GM18909 (cell line): ENCODE measurements around the gene BMP3.

Experiments used
- ATAC-seq: cut with Tn5 transposase; IDR thresholded peaks from one replicate; pipeline ENCODE4 v1.9.1; 2021; ENCODE audit warnings: mild to moderate bottlenecking; ENCODE audit not compliant: unreplicated experiment, poor library complexity

Gene BMP3

DNA sequence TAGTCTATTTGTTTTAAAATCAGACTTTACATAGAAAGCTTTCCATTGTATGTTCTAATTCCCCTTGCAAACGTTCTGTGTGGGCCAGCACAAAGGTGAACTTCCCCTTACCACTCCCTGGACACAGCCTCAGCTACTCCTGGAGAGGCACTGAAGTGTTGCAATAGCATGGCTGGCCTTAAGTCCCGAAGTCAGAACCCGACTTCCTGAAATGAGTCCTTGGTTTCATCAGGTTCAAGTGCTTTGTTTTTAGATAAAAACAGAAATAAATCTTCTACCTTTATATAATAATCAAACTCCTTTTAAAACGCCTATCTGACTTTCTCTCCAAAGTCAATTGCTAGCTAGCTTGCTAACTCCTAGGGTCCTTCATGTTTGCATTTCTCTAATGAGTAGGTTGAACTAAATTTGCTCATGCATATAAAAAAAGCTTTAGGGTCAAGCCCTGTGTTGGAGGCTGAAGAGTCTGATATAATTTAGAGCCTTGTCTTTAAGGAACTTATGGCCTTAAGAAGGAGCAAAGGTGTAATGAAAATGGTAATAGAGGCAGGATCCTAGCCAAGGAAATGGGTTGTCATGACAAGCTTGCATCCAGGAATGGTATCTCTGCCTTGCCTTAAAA, 9.0 kb downstream of the BMP3 start:
- ATAC-seq, result no peak

DNA sequence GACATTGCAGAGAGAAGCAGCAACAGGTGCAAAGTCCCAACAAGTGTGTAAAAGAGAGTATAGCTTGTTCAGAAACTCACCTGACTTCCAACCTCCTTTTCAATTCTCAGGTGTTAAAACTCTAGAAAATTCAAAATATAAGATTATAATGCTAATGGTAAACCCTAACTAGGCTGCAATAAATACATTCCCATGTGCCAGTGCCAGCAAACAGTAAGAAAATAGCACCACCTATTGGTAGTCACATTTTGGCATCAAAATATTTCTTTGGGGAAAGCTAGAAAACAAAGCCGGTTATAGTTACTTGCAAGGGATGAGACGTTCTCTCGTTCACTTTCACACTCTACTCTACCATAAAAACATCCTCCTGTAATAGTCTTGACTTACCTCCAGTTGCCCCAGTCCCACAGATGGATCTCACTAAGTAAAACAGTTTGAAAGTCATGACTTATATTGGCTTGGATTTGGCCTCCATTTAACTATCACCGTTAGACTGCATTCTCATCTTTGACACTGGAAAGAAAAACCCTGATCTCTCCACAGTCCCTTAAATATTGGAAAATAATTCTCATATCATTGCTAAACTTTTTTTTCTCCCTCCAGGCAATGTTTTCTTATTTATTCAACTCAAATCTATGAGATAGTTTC, 9.6 kb downstream of the BMP3 start:
- peak; percentile 56 for ATAC-seq

DNA sequence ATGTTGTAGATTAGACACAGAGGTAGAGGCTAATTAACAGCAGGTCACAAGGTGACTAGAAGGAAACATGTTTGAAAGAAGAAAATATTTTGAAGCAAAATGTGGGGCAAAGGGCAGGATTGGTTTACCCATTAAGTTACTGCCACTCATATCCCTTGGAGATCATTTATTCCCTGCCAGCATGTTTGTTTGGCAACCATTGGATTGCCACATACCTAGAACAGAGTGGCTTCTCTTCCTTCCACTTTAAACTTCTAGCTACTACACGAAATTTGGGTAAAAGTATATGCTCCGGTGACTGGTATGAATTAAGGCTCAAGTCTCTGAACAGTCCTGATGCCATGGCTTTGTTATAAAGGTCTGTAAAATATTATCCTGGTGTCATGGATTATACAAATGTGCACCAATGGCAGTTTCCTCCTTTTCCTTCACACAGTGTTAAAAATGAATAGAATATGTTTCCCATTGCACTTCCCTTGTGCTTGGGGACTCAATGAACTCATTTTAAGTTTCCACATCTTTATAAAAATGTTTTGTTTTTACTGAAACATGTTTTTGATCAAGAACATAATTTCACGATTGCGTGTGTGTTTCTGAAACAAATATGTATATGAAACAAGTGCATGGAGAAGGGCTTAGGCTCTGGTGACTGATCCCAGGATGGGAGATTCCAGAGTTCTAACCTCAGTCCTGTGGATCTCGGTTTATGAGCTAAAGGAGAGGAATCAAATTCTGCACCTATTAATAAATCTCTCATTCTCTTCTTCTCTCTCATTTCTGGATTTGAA, 12.3 kb downstream of the BMP3 start:
- no peak for ATAC-seq

DNA sequence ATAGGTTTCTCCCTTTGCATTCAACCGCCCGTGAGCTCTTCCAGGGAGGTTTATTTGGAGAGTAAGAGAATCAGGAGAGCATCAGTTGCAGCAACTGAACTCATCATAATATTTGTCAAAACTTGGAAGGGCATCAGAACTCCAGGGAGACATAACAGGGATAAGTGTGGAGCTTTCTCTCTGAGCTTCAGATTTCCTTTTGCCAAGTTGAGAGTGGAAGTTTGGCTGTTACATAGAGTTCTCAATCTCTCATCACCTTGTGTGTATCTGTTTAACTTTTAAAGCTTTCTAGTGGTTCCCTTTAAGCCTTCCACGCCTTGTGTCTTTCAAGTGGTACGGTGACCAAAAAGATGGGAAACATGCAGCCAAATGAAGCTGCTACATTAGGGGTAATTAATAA, 18.8 kb downstream of the BMP3 start:
- ATAC-seq, result no peak

DNA sequence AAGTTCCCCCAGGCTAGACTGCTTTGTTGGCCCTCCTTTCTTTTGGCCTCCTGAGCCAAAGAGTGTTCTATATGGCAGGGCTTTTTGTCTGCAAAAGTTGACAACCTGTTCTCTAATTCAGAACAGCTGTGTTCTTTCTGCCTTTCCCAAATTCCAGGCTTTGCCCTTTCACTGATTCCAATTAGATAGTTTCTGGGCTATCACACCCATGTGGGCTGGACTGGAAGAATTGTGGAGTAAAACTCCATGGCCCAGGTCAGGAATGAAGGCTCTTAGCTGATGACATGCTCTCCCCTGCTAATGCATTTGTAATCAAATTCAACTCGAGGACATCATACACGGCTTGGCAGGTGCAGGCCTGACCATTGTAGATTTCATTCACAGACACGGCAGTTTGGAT, 19.4 kb downstream of the BMP3 start:
- no peak for ATAC-seq

DNA sequence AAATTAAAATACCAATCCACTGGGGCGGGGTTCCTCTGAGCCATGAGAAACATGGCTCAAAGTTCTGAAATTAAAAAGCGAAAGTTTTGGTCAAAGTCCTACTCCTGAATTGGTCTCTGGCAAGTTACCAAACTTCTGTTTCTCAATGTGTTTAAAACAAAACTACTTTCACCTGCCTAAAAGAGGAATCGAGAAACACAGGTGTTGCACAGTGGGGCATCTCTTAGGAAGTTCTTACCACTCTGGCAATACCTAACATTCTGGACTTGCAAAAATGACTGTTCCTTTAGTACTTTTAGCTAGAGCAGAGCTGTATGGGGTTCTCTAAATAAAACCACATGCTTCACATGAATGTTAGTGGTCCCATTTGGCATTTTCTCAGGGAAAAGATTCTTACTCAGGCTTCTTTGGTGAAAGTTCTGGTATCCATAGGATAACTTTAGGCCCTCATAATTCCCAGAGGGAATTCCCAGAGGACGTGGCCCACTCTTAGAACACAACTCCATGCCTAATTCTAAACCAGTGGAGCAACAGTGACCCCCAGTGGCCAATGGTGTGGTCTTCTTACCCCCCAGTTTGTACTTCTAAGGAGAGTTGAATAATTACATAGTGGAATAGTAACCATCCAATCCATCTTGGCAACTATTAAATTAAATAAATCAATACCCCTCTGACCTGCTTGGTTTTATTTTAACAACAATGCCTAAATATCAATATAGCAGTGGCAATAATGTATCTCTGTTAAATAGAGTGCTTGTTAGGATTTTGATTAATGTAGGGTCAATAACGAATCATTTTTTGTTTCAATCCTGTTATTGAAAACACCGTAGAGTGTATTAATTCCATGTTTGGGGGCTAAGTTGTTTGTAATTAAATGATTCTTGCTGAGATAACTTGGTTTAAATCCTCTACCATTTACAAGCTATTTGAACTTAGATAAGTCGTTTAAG, 21.9 kb downstream of the BMP3 start:
- ATAC-seq, result peak; percentile 99

DNA sequence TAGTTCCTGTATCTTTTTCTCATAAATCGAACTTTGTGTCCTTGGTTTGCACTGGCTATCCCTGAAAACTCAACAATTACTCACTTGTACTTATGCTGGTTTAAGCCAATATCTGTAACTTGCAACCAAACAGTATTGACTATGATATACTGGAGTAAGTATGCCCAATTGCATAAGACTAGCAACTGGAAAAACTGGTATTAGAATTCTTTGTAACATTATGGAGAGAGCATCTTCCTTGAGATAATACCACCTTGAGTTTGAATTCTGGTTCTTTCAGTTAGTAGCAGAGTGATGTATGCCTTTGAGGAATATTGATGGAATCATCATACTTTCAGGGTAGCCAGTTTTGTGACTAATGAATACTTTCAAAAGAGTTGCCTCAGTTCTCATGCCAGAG, 28.1 kb downstream of the BMP3 start:
- ATAC-seq, result no peak

DNA sequence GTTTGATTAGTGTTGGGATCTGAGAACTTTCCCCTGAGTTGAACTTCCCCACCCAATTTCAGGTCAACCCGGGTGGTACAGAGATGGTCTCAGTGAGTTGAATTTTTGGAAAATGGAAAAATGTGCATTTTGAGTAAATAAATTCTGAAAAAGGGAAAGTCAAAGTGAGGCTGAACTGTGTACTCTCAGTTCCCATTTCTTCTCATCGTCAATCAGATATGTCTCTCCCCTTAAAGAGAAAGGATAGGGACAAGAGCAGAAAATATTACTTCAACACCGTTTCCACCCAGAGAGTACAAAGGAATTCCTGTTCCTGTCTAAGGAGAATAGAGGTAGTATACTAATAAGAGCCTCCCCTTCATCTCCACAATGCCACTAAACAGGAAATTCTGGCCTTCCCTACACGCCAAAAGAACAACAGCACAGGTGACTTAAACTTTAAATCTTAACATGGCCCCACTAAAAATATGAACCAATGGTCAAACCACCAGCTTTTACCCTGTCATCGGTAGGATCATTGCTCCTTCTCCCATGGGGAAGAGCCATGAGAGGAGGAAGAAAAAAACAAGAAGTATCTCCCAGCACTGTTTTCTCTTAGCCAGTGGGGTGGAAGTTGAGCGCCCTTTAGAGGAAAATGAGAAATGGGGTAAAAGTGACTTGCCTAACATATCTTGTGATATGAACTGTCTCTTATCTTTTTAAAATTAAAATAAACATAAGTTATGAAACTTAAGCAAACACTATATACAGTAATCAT, 30.3 kb downstream of the BMP3 start:
- ATAC-seq, result no peak

DNA sequence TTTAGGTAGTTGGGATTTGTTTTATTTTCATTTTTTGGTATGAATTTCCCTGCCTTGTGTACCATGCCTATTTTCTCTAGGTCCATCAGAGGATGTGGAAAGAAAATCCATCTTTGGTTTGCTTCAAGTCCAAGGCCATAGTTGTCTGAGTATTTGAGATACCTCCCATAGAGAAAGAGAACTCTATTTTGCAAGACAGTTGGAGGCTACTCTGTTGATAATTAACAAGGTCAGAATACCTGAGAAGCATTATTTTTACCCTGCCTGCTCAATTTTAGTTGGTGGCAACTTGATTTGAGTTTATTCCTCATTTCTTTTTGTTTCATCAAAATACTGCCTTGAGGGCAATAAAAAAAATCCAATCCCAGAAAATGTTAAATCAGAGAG, 30.8 kb downstream of the BMP3 start:
- ATAC-seq, result no peak

DNA sequence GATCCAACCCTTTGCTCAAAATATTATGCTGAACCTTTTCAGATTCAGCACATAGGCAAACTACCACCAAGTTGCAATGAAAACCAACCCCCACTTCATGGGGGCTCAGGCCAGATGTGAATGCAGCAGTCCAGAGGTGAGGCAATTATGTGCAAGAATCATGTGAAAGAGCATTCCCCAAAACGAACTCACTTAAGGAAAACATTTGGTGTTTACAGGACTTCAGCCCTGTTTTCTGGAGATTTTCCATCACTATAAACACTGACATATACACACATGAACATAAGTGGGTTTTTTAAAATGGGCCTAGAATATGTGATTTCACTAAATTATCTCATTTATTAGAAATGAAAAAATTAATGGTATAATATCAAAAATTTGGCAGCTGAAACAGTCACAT, 31.5 kb downstream of the BMP3 start:
- no peak for ATAC-seq

DNA sequence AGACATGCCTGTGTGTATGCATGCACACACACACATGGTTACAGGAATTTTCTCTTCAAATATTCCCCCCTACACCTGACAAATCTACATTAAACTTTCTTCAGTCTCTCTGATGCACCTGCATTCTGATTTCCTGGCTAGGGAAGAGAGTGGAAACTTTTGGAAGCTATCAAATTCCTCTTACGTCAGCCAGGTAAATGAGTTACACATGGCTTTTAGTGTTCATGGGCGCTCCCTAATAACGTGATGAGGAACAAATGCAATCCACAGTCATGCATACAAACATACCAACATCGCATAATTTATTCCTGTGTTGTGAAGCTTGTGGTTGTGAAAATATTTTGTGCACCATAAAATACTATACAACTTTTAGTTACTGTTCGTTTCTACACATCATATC, 34.9 kb downstream of the BMP3 start:
- no peak for ATAC-seq

DNA sequence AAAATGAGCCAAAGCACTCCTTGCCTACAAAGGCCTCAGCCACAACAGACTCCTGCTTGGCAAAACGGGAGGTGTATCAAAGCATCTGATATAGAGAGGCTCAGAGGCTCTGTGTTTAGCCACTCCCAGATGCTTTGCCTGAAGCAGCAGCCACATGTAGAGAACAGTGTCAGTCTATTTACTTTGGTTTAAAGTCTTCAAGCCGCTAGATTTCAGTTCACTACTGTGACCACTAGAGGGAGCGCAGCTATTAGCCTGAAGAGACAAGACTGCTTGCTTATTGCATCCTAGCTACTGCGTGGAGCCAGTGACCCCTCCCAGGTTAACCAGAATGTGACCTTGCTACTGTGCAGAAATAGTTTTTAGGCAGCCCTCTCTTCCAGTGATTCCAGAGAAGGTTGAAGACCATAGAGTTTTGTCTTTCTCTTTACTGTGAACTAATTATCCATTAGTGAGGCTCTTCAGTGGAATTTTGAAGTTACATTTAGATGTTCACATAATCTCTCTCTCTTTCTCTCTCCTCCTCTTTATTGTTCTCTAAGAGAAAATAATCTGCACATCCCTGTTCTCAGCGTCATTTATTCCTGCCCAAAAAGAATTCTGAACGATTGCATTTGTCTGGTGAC, 39.3 kb downstream of the BMP3 start:
- peak; percentile 98 for ATAC-seq

DNA sequence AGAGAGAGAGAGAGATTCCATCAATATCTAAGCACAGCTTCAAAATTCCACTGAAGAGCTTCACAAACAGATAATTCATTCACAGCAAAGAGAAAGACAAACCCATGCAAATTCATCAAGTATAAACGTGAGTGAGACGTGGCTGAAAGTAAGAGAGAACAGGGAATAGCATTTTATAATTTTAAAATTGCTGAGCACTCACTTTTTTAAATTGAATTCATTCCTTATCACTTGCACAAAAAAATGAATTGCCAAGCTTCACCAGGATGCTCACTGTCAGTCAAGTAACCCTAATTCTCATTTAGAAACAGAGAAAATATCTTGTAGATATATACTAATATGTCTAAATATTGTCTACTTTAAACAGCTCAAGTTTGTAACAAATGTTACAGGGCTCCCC, 40.5 kb downstream of the BMP3 start:
- no peak for ATAC-seq

DNA sequence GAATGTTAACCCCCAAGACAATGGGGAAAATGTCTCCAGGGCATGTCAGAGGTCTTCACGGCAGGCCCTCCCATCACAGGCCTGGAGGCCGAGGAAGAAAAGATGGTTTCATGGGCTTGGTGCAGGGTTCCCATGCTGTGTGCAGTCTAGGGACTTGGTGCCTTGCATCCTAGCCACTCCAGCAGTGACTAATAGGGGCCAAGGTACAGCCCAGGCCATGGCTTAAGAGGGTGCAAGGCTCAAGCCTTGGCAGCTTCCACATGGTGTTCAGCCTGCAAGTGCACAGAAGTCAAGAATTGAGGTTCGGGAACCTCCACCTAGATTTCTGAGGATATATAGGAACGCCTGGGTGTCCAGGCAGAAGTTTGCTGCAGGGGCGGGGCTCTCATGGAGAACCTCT, 50.6 kb downstream of the BMP3 start:
- no peak for ATAC-seq

DNA sequence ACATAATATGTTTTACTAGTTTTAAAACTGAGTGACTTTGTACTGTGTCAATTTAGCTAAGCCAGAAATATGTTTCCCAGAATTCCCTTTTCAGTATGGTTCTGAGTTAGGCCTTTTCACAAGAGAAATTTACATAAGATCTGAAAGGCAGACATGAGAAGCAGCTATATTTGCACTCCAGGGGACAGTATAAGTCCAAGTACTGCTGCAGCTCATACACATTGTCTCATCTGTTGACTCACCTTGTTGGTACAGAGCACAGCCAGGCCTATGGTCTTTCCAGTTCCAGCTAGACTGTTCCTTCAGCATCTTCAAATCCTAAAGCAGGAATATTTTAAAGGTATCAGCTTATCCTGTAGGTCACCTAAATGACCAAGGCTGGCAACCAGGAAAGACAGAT, 53.5 kb downstream of the BMP3 start:
- no peak for ATAC-seq

DNA sequence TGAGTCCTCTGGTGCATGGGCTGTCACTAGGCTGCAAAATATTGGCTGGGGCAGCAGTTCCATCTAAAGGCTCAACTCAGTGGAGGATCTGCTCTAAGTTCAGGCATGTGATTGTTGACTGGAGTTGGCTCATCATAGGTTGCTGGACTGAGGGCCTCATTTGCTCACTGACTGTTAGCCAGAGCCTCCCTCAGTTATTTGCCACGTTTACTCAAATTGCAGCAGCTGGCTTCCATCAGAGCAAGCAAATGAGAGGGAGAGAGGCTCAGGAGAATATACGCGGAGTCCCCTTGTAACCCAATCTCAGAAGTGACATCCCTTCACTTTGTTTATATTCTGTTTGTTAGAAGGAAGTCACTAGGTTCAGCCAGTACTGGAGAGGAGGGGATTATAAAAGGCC, 54.1 kb downstream of the BMP3 start:
- no peak for ATAC-seq

DNA sequence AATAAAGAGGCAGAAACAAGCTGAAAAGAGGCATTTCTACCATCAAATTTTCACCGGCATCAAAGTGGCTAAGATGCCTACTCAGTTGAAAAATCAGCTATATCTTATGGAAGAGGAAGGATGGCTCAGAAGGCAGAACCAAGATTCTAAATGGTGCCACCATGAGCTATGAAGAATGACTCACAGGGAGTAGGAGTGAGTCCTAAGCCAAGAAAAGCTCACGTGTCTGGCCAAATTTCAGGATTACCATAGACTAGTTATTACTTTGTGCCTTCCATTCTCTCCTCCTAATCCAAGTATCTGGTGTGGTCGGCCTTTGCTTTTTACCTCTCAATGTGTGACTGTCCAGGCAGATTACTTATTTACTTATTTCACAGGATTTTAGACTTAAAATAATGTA, 54.8 kb downstream of the BMP3 start:
- no peak for ATAC-seq

DNA sequence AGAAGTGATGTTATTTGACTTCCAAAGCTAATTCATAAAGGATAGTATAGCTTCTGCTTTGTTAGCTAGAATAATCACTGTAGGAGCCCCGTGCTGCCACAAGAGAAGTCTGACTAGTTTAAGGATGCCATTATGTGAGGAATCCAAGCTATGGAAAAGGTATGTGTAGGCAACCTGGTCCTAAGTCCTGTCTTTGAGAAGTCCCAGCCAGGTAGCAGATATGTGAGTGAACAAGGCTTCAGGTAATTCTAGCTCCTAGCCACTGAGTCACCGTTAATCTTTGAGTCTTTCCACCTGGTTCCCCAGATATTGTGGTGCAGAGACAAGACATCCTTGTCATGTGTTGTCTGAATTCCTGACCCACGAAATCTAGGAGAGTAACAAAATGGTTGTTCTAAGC, 55.5 kb downstream of the BMP3 start:
- ATAC-seq, result no peak

DNA sequence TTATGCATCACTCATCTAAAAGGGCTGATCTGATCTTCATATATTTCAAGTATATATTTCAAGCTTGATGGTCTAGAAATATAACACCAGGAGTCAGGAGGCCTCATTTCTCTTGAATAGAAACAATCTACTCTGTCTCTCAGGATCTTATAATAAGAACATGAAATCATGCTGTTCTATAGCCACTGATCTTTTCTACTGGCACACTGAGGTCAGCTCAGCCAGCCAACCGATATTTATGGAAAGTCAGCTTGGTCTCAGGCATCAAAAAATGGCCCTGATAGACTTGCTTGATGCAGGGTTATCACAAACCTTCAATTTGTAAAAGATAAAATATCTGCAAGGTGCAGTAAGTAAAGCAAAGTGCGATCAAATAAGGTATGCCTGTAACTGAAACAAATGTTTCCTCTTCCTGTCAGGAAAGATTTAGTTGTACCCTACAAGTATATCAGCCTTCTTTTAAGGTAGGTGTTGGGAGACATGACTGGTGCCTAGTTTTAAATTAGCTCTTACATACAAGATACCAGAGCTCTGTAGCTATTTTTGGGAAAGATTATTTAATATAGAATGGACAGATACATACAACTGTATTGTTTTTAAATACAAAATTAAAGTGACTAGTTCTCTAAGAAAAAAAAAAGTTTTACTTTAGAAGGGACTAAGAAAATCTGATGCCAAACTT, 63.4 kb downstream of the BMP3 start:
- ATAC-seq, result no peak
